ENCODE data around the gene TCP11.
A peak's percentile ranks its signal among the peaks of the same experiment; 100 is the strongest.

TCP11 gene

DNA sequence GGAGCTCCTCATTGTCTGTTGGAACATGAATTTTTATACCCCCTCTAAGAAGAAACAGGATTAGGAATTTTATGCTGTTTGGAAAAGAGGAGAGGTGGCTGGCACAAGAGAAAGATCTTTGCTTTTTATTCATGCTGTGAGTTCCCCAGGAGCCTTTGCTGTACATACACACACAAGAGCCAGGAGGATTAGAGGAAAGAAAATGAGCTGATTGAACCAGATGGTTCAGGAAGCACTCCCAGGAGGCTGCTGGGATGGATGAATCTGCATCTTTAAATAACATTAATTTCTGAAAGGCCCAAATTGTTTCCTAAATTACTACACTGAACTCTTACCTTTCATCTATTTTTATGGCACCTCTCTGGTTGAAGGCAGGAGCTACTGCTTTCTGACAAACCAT is 20.1 kb upstream of the TCP11 start:
- H4K8ac ChIP-seq (ENCODE audit: low read depth, low read length), result no peak overlapping the region
- H3K4me2 ChIP-seq (ENCODE audit: insufficient read depth, low read length, poor library complexity, severe bottlenecking), result no peak overlapping the region
- H3K9me3 ChIP-seq (replicated peaks in 1 of 2; ENCODE audit: control insufficient read depth in 2 of 2, insufficient read depth in 1 of 2, low read depth in 1 of 2, low read length in 2 of 2), result peaks cover 0 to 2% of the 10 kb centered on the region in 2 donors
- no peak overlapping the region for H3K9ac ChIP-seq (ENCODE audit: low read depth, low read length, poor library complexity)
- H3K4me1 ChIP-seq (ENCODE audit: control insufficient read depth in 2 of 2, insufficient read depth in 1 of 2, low read depth in 1 of 2, low read length in 2 of 2), result peaks cover 0 to 2% of the 10 kb centered on the region in 2 donors
- no peak overlapping the region for H2BK12ac ChIP-seq (ENCODE audit: low read length)
- H3K18ac ChIP-seq (ENCODE audit: low read length), result no peak overlapping the region
- H3K4me3 ChIP-seq (ENCODE audit: low read length in 2 of 2), result no peak overlapping the region
- no peaks in the 10 kb centered on the region for H3K36me3 ChIP-seq (replicated peaks in 1 of 2; ENCODE audit: control insufficient read depth in 2 of 2, insufficient read depth in 2 of 2, low read length in 2 of 2)
- no peak overlapping the region for H4K91ac ChIP-seq (ENCODE audit: low read depth, low read length, poor library complexity)
- H3K27ac ChIP-seq (replicated peaks; ENCODE audit: low read length), result no peak overlapping the region
- H2BK5ac ChIP-seq (ENCODE audit: low read length), result no peak overlapping the region
- H3K23ac ChIP-seq (ENCODE audit: low read depth, low read length, poor library complexity), result no peak overlapping the region
- no peak overlapping the region for H2BK15ac ChIP-seq (ENCODE audit: low read length)
- no peaks in the 10 kb centered on the region for H3K79me1 ChIP-seq (ENCODE audit: low read depth, low read length)
- no peak overlapping the region for H3K14ac ChIP-seq (ENCODE audit: low read length)
- H2BK120ac ChIP-seq (ENCODE audit: low read depth, low read length), result no peak overlapping the region
- DNase-seq (ENCODE audit: low spot score), result no peak
- no peak overlapping the region for H3K4ac ChIP-seq (ENCODE audit: low read length)
- no peak overlapping the region for H2AK5ac ChIP-seq (ENCODE audit: low read depth, low read length)
- peak overlapping the region; percentile 53 for H2AFZ ChIP-seq (ENCODE audit: low read length)
- no peaks in the 10 kb centered on the region for H3K27me3 ChIP-seq (ENCODE audit: control insufficient read depth in 3 of 3, insufficient read depth in 3 of 3, low read depth in 1 of 3, low read length in 3 of 3)

- peaks cover 0 to 2% of the 10 kb centered on the region in 2 donors for H3K4me1 ChIP-seq (ENCODE audit: control insufficient read depth in 2 of 2, insufficient read depth in 1 of 2, low read depth in 1 of 2, low read length in 2 of 2)
- no peak overlapping the region for H3K4me2 ChIP-seq (ENCODE audit: insufficient read depth, low read length, poor library complexity, severe bottlenecking)
- H3K79me1 ChIP-seq (ENCODE audit: low read depth, low read length), result no peaks in the 10 kb centered on the region
- no peak overlapping the region for H2BK5ac ChIP-seq (ENCODE audit: low read length)
- no CpG with 5 or more reads among the region's 5 CpGs for WGBS, 2 donors (ENCODE audit: extremely low coverage in 2 of 2, insufficient read length in 2 of 2, insufficient replicate concordance in 1 of 2)
- no peak overlapping the region for H3K23ac ChIP-seq (ENCODE audit: low read depth, low read length, poor library complexity)
- no peak overlapping the region for H3K9ac ChIP-seq (ENCODE audit: low read depth, low read length, poor library complexity)
- H3K9me3 ChIP-seq (replicated peaks in 1 of 2; ENCODE audit: control insufficient read depth in 2 of 2, insufficient read depth in 1 of 2, low read depth in 1 of 2, low read length in 2 of 2), result peaks cover 0 to 2% of the 10 kb centered on the region in 2 donors
- peak overlapping the region; percentile 53 for H2AFZ ChIP-seq (ENCODE audit: low read length)
- DNase-seq (ENCODE audit: low spot score), result no peak
- no peak overlapping the region for H3K18ac ChIP-seq (ENCODE audit: low read length)
- H4K91ac ChIP-seq (ENCODE audit: low read depth, low read length, poor library complexity), result no peak overlapping the region
- H3K4ac ChIP-seq (ENCODE audit: low read length), result no peak overlapping the region
- peak overlapping the region; percentile 39 for H3K14ac ChIP-seq (ENCODE audit: low read length)
- no peak overlapping the region for H2AK5ac ChIP-seq (ENCODE audit: low read depth, low read length)
- H3K36me3 ChIP-seq (replicated peaks in 1 of 2; ENCODE audit: control insufficient read depth in 2 of 2, insufficient read depth in 2 of 2, low read length in 2 of 2), result no peaks in the 10 kb centered on the region
- H2BK120ac ChIP-seq (ENCODE audit: low read depth, low read length), result no peak overlapping the region
- H3K4me3 ChIP-seq (ENCODE audit: low read length in 2 of 2), result no peak overlapping the region
- no peak overlapping the region for H4K8ac ChIP-seq (ENCODE audit: low read depth, low read length)
- no peak overlapping the region for H3K27ac ChIP-seq (replicated peaks; ENCODE audit: low read length)
- H2BK15ac ChIP-seq (ENCODE audit: low read length), result no peak overlapping the region
- no peak overlapping the region for H2BK12ac ChIP-seq (ENCODE audit: low read length)
- no peaks in the 10 kb centered on the region for H3K27me3 ChIP-seq (ENCODE audit: control insufficient read depth in 3 of 3, insufficient read depth in 3 of 3, low read depth in 1 of 3, low read length in 3 of 3)
These were observed 19.5 kb upstream of the TCP11 start for GRCh38 chr6:35160642-35161041.

DNA sequence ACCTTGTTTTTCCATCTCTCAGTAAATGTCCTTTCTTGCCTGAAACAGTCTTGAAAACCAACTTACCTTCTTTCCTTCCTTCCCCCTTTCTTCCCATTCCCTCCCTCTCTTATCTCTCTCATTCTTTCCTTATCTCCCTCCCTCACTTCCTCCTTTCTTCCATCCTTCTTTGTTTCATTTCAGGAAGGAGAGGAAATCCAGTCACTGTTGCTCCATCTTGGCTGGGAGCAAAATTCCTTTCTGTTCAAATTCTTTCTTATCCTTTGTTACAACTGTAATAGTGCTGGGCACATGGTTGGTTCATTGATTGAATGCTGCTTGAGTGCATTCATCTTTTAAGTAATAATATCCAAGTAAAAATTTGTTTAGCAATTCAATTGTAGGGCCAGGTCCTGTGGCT is 17.4 kb upstream of the TCP11 start:
- Histone ChIP-seq H2BK15ac (ENCODE audit: low read length) (no peak overlapping the region), H2BK120ac (ENCODE audit: low read depth, low read length) (no peak overlapping the region), H3K27me3 (ENCODE audit: control insufficient read depth in 3 of 3, insufficient read depth in 3 of 3, low read depth in 1 of 3, low read length in 3 of 3) (no peaks in the 10 kb centered on the region), H3K23ac (ENCODE audit: low read depth, low read length, poor library complexity) (no peak overlapping the region), H3K36me3 (replicated peaks in 1 of 2; ENCODE audit: control insufficient read depth in 2 of 2, insufficient read depth in 2 of 2, low read length in 2 of 2) (no peaks in the 10 kb centered on the region), H3K14ac (ENCODE audit: low read length) (no peak overlapping the region), H3K18ac (ENCODE audit: low read length) (no peak overlapping the region), H3K4me1 (ENCODE audit: control insufficient read depth in 2 of 2, insufficient read depth in 1 of 2, low read depth in 1 of 2, low read length in 2 of 2) (peaks cover 0 to 2% of the 10 kb centered on the region in 2 donors), H3K9me3 (replicated peaks in 1 of 2; ENCODE audit: control insufficient read depth in 2 of 2, insufficient read depth in 1 of 2, low read depth in 1 of 2, low read length in 2 of 2) (peaks cover 0 to 2% of the 10 kb centered on the region in 2 donors), H2AFZ (ENCODE audit: low read length) (peak overlapping the region; percentile 2), H3K79me1 (ENCODE audit: low read depth, low read length) (no peaks in the 10 kb centered on the region), H3K27ac (replicated peaks; ENCODE audit: low read length) (no peak overlapping the region), H3K4ac (ENCODE audit: low read length) (no peak overlapping the region), H4K91ac (ENCODE audit: low read depth, low read length, poor library complexity) (no peak overlapping the region), H2BK5ac (ENCODE audit: low read length) (no peak overlapping the region), H2AK5ac (ENCODE audit: low read depth, low read length) (no peak overlapping the region), H2BK12ac (ENCODE audit: low read length) (no peak overlapping the region), H4K8ac (ENCODE audit: low read depth, low read length) (no peak overlapping the region), H3K4me2 (ENCODE audit: insufficient read depth, low read length, poor library complexity, severe bottlenecking) (no peak overlapping the region), H3K9ac (ENCODE audit: low read depth, low read length, poor library complexity) (no peak overlapping the region), H3K4me3 (ENCODE audit: low read length in 2 of 2) (no peak overlapping the region)
- no peak for DNase-seq (ENCODE audit: low spot score)

GRCh38 chr6:35154947-35155346 is 13.8 kb upstream of the TCP11 start:
- H4K8ac ChIP-seq (ENCODE audit: low read depth, low read length), result no peak overlapping the region

More at GRCh38 chr6:35154947-35155346, 13.8 kb upstream of the TCP11 start:
- no peaks in the 10 kb centered on the region for H3K79me1 ChIP-seq (ENCODE audit: low read depth, low read length)
- no peaks in the 10 kb centered on the region for H3K9me3 ChIP-seq (replicated peaks in 1 of 2; ENCODE audit: control insufficient read depth in 2 of 2, insufficient read depth in 1 of 2, low read depth in 1 of 2, low read length in 2 of 2)
- H3K27ac ChIP-seq (replicated peaks; ENCODE audit: low read length), result no peak overlapping the region
- no peak overlapping the region for H2BK15ac ChIP-seq (ENCODE audit: low read length)
- H3K14ac ChIP-seq (ENCODE audit: low read length), result no peak overlapping the region
- no peak overlapping the region for H3K4me3 ChIP-seq (ENCODE audit: low read length in 2 of 2)
- no peak overlapping the region for H3K4ac ChIP-seq (ENCODE audit: low read length)
- H2AK5ac ChIP-seq (ENCODE audit: low read depth, low read length), result no peak overlapping the region
- DNase-seq (ENCODE audit: low spot score), result no peak
- H3K23ac ChIP-seq (ENCODE audit: low read depth, low read length, poor library complexity), result no peak overlapping the region
- no peak overlapping the region for H2BK120ac ChIP-seq (ENCODE audit: low read depth, low read length)
- no peaks in the 10 kb centered on the region for H3K4me1 ChIP-seq (ENCODE audit: control insufficient read depth in 2 of 2, insufficient read depth in 1 of 2, low read depth in 1 of 2, low read length in 2 of 2)
- H3K27me3 ChIP-seq (ENCODE audit: control insufficient read depth in 3 of 3, insufficient read depth in 3 of 3, low read depth in 1 of 3, low read length in 3 of 3), result no peaks in the 10 kb centered on the region
- no peak overlapping the region for H3K18ac ChIP-seq (ENCODE audit: low read length)
- no peak overlapping the region for H4K91ac ChIP-seq (ENCODE audit: low read depth, low read length, poor library complexity)
- H2AFZ ChIP-seq (ENCODE audit: low read length), result no peak overlapping the region
- H3K9ac ChIP-seq (ENCODE audit: low read depth, low read length, poor library complexity), result no peak overlapping the region
- no CpG with 5 or more reads among the region's 1 CpG for WGBS, 2 donors (ENCODE audit: extremely low coverage in 2 of 2, insufficient read length in 2 of 2, insufficient replicate concordance in 1 of 2)
- no peaks in the 10 kb centered on the region for H3K36me3 ChIP-seq (replicated peaks in 1 of 2; ENCODE audit: control insufficient read depth in 2 of 2, insufficient read depth in 2 of 2, low read length in 2 of 2)
- H3K4me2 ChIP-seq (ENCODE audit: insufficient read depth, low read length, poor library complexity, severe bottlenecking), result no peak overlapping the region
- no peak overlapping the region for H2BK5ac ChIP-seq (ENCODE audit: low read length)
- no peak overlapping the region for H2BK12ac ChIP-seq (ENCODE audit: low read length)
